Spinal cord (tissue), 10 donors: ENCODE measurements around the gene LRRC36. TPM values are rescaled to one million over a fixed set of nuclear protein-coding genes. Genes with fewer than 3 reads are reported as not detected.

Experiments
- DNase-seq, 6 donors: peaks; one replicate each; pipeline versions ENCODE4 v3.0.0 to v3.0.0-alpha.2; 2013 to 2015; ENCODE audit warnings: low spot score in 6 of 6, low read depth in 4 of 6
- H3K27ac ChIP-seq: one replicate; pipeline ENCODE4 v1.5.1; 2013; ENCODE audit warnings: low read depth, low read length, control low read depth
- H3K27me3 ChIP-seq: one replicate; pipeline ENCODE4 v1.6.1; 2013; ENCODE audit warnings: low read length; ENCODE audit not compliant: control insufficient read depth, insufficient read depth
- H3K36me3 ChIP-seq: one replicate; pipeline ENCODE4 v1.6.1; 2013; ENCODE audit warnings: low read length; ENCODE audit not compliant: control insufficient read depth, insufficient read depth
- H3K4me1 ChIP-seq: one replicate; pipeline ENCODE4 v1.6.1; 2013; ENCODE audit warnings: low read length; ENCODE audit not compliant: control insufficient read depth, insufficient read depth
- H3K4me3 ChIP-seq: one replicate; pipeline ENCODE4 v1.5.1; 2013; ENCODE audit warnings: low read depth, low read length, control low read depth
- H3K9me3 ChIP-seq: one replicate; pipeline ENCODE4 v1.6.1; 2013; ENCODE audit warnings: low read length; ENCODE audit not compliant: control insufficient read depth, insufficient read depth
- WGBS: methylation state at CpG from one replicate; pipeline ENCODE4 v1.1.5; 2013; ENCODE audit warnings: missing lambda C conversion rate; ENCODE audit not compliant: insufficient coverage; 5-methylcytosine and 5-hydroxymethylcytosine counted together
- polyA plus RNA-seq, 2 donors: library from polyadenylated mRNA; unstranded; fragments of 120-200 nt; gene quantifications; one replicate each; pipeline ENCODE4 v1.2.1, GENCODE V29; 2013; ENCODE audit not compliant: insufficient read length in 2 of 2
- total RNA-seq, 2 donors: library from RNA; depleted of rRNA in 1 of 2; stranded (reverse); fragments of 120-200 nt in 1 of 2; fragments of >200 nt in 1 of 2; gene quantifications; one replicate each; pipeline versions ENCODE4 v1.2.3 to v1.2.4, GENCODE V29; 2013 to 2014
- donor health status: healthy.

The LRRC36 gene
- total and polyA plus RNA-seq, 4 donors: 4.3 to 10.9 (median 5.8) TPM

GRCh38 chr16:67426950-67427349 lies 100.3 kb downstream of the LRRC36 start:
- DNase-seq: no peak
- Histone ChIP-seq H3K4me3 (no peak overlapping the region), H3K27ac (no peak overlapping the region), H3K4me1 (peaks cover 29% of the 10 kb centered on the region), H3K27me3 (peaks cover 33% of the 10 kb centered on the region), H3K9me3 (no peaks in the 10 kb centered on the region), H3K36me3 (no peaks in the 10 kb centered on the region)
- WGBS: 80% methylated on average over 7 of the region's 7 CpGs

- Histone ChIP-seq H3K4me3 (no peak overlapping the region), H3K4me1 (peaks cover 30% of the 10 kb centered on the region), H3K27ac (no peak overlapping the region), H3K36me3 (peaks cover 7% of the 10 kb centered on the region), H3K27me3 (peaks cover 33% of the 10 kb centered on the region), H3K9me3 (no peaks in the 10 kb centered on the region)
- WGBS: 30% methylated on average over 5 of the region's 11 CpGs
- peak in 1 of 6 donors; percentile 63 for DNase-seq
These were observed 101.6 kb downstream of the LRRC36 start for GRCh38 chr16:67428146-67428731.

GRCh38 chr16:67429053-67429798 lies 102.6 kb downstream of the LRRC36 start:
- 89% methylated on average over 1 of the region's 3 CpGs for WGBS
- no peak overlapping the region for H3K27ac ChIP-seq
- DNase-seq: no peak
- H3K36me3 ChIP-seq: peaks cover 8% of the 10 kb centered on the region
- H3K4me1 ChIP-seq: peaks cover 30% of the 10 kb centered on the region
- H3K4me3 ChIP-seq: no peak overlapping the region
- no peaks in the 10 kb centered on the region for H3K9me3 ChIP-seq
- peaks cover 33% of the 10 kb centered on the region for H3K27me3 ChIP-seq

- Histone ChIP-seq H3K4me1 (peaks cover 23% of the 10 kb centered on the region), H3K27me3 (peaks cover 30% of the 10 kb centered on the region), H3K9me3 (no peaks in the 10 kb centered on the region), H3K27ac (no peak overlapping the region), H3K36me3 (peaks cover 8% of the 10 kb centered on the region), H3K4me3 (peak overlapping the region; percentile 5)
- 25% methylated on average over 9 of the region's 13 CpGs for WGBS
- DNase-seq: no peak
These were observed 103.3 kb downstream of the LRRC36 start for GRCh38 chr16:67429799-67430503.

- no peaks in the 10 kb centered on the region for H3K9me3 ChIP-seq
- H3K4me3 ChIP-seq: peak overlapping the region; percentile 5
- under 1% methylated on average over 53 of the region's 53 CpGs for WGBS
- no peak overlapping the region for H3K27ac ChIP-seq
- peaks cover 13% of the 10 kb centered on the region for H3K36me3 ChIP-seq
- peaks cover 23% of the 10 kb centered on the region for H3K4me1 ChIP-seq
- peak in 2 of 6 donors; percentile 27 to 38 for DNase-seq
- peaks cover 29% of the 10 kb centered on the region for H3K27me3 ChIP-seq
These were observed 103.9 kb downstream of the LRRC36 start for GRCh38 chr16:67430504-67430976.

GRCh38 chr16:67430977-67431774 lies 104.6 kb downstream of the LRRC36 start, which contains the start of gene HSD11B2:
TSS of gene HSD11B2 (plus strand) at chr16:67431121. CDS start at chr16:67431249, 128 bp downstream.
- Histone ChIP-seq H3K4me1 (peaks cover 23% of the 10 kb centered on the region), H3K36me3 (peaks cover 19% of the 10 kb centered on the region), H3K4me3 (peak within 1 kb of the TSS; percentile 5), H3K27me3 (peaks cover 26% of the 10 kb centered on the region), H3K27ac (no peak within 1 kb of the TSS), H3K9me3 (no peaks in the 10 kb centered on the region)
- WGBS: under 1% methylated on average over 75 of the region's 87 CpGs
- peak in 2 of 6 donors; percentile 66 to 67 for DNase-seq

- Histone ChIP-seq H3K27me3 (peaks cover 26% of the 10 kb centered on the region), H3K36me3 (peaks cover 27% of the 10 kb centered on the region), H3K27ac (no peak overlapping the region), H3K4me1 (peaks cover 23% of the 10 kb centered on the region), H3K9me3 (no peaks in the 10 kb centered on the region), H3K4me3 (peak overlapping the region; percentile 4)
- no peak for DNase-seq
- 43% methylated on average over 8 of the region's 13 CpGs for WGBS
These were observed 105.3 kb downstream of the LRRC36 start for GRCh38 chr16:67431775-67432505.

- peaks cover 26% of the 10 kb centered on the region for H3K27me3 ChIP-seq
- no peak for DNase-seq
- H3K4me3 ChIP-seq: no peak overlapping the region
- H3K36me3 ChIP-seq: peaks cover 33% of the 10 kb centered on the region
- no peaks in the 10 kb centered on the region for H3K9me3 ChIP-seq
- WGBS: 84% methylated on average over 5 of the region's 5 CpGs
- peaks cover 23% of the 10 kb centered on the region for H3K4me1 ChIP-seq
- no peak overlapping the region for H3K27ac ChIP-seq
These were observed 105.9 kb downstream of the LRRC36 start for GRCh38 chr16:67432506-67432890.
